ENCODE measurements around the gene SLC6A18. TPM values are rescaled to one million over a fixed set of nuclear protein-coding genes. Genes with fewer than 3 reads are reported as not detected.

The SLC6A18 gene
- polyA plus RNA-seq, 1 donor (not counting 4 experiments of a cell fraction or from before 2014, with no cell fraction given): not detected

- no peaks in the 10 kb centered on the region for H3K9me1 ChIP-seq (ENCODE audit: control insufficient read depth, extremely low read depth, insufficient read depth, low read length)
- FAIRE-seq: no peak
- TF ChIP-seq EZH2 (IDR thresholded peaks at IDR 0.05; ENCODE audit: low read length): no peak
- TF ChIP-seq CTCF (optimal IDR thresholded peaks at IDR 0.05 in 1 of 3, IDR thresholded peaks at IDR 0.05 in 1 of 3, conservative IDR thresholded peaks at IDR 0.05 in 1 of 3; ENCODE audit: extremely low read depth in 1 of 3, insufficient read depth in 2 of 3, low read length in 3 of 3): no peak
- dilution Hi-C loops (cut with MboI; ENCODE audit: extremely low pct_ligation_motif_present, low sequenced_read_pairs): no loop called here
- no peak overlapping the region for H3K4me2 ChIP-seq (ENCODE audit: control insufficient read depth, extremely low read depth, insufficient read depth, low read depth, low read length)
- H2AFZ ChIP-seq (ENCODE audit: control insufficient read depth, low read length): no peak overlapping the region
- no peak overlapping the region for H3K9ac ChIP-seq (ENCODE audit: control insufficient read depth, extremely low read depth, insufficient read depth, low read length)
- H3K27ac ChIP-seq (ENCODE audit: control insufficient read depth, insufficient read depth, low read length): no peak overlapping the region
- peaks cover 6% of the 10 kb centered on the region for H3K9me3 ChIP-seq (ENCODE audit: control insufficient read depth, low read depth, low read length)
- no peak for DNase-seq (ENCODE audit: low read depth, low spot score)
- no peaks in the 10 kb centered on the region for H3K4me1 ChIP-seq (ENCODE audit: control insufficient read depth, extremely low read depth, insufficient read depth, low read length)
- H4K20me1 ChIP-seq (ENCODE audit: control insufficient read depth, extremely low read depth, insufficient read depth, low read length): no peaks in the 10 kb centered on the region
- peaks cover 27% of the 10 kb centered on the region for H3K27me3 ChIP-seq (ENCODE audit: control insufficient read depth, extremely low read depth, insufficient read depth, low read length)
- no peaks in the 10 kb centered on the region for H3K79me2 ChIP-seq (ENCODE audit: control insufficient read depth, insufficient read depth, low read length)
- H3K36me3 ChIP-seq (ENCODE audit: control insufficient read depth in 2 of 2, extremely low read depth in 1 of 2, insufficient read depth in 2 of 2, low read length in 2 of 2): no peaks in the 10 kb centered on the region
- H3K4me3 ChIP-seq (ENCODE audit: control insufficient read depth in 2 of 3, extremely low read depth in 1 of 3, insufficient read depth in 2 of 3, low read depth in 1 of 3, low read length in 3 of 3): no peak overlapping the region
Observed at GRCh38 chr5:1292846-1293415, 67.8 kb downstream of the SLC6A18 start.

GRCh38 chr5:1293416-1294205 is 68.4 kb downstream of the SLC6A18 start:
- Histone ChIP-seq H3K36me3 (ENCODE audit: control insufficient read depth in 2 of 2, extremely low read depth in 1 of 2, insufficient read depth in 2 of 2, low read length in 2 of 2) (no peaks in the 10 kb centered on the region), H4K20me1 (ENCODE audit: control insufficient read depth, extremely low read depth, insufficient read depth, low read length) (no peaks in the 10 kb centered on the region), H3K4me3 (ENCODE audit: control insufficient read depth in 2 of 3, extremely low read depth in 1 of 3, insufficient read depth in 2 of 3, low read depth in 1 of 3, low read length in 3 of 3) (no peak overlapping the region), H3K27ac (ENCODE audit: control insufficient read depth, insufficient read depth, low read length) (no peak overlapping the region), H3K4me1 (ENCODE audit: control insufficient read depth, extremely low read depth, insufficient read depth, low read length) (no peaks in the 10 kb centered on the region), H3K9me1 (ENCODE audit: control insufficient read depth, extremely low read depth, insufficient read depth, low read length) (no peaks in the 10 kb centered on the region), H3K9ac (ENCODE audit: control insufficient read depth, extremely low read depth, insufficient read depth, low read length) (no peak overlapping the region), H2AFZ (ENCODE audit: control insufficient read depth, low read length) (no peak overlapping the region), H3K9me3 (ENCODE audit: control insufficient read depth, low read depth, low read length) (peaks cover 4% of the 10 kb centered on the region), H3K79me2 (ENCODE audit: control insufficient read depth, insufficient read depth, low read length) (no peaks in the 10 kb centered on the region), H3K27me3 (ENCODE audit: control insufficient read depth, extremely low read depth, insufficient read depth, low read length) (peaks cover 32% of the 10 kb centered on the region), H3K4me2 (ENCODE audit: control insufficient read depth, extremely low read depth, insufficient read depth, low read depth, low read length) (no peak overlapping the region)
- no peak for DNase-seq (ENCODE audit: low read depth, low spot score)
- dilution Hi-C loops (cut with MboI; ENCODE audit: extremely low pct_ligation_motif_present, low sequenced_read_pairs): no loop called here
- TF ChIP-seq EZH2 (IDR thresholded peaks at IDR 0.05; ENCODE audit: low read length) (no peak), CTCF (optimal IDR thresholded peaks at IDR 0.05 in 1 of 3, IDR thresholded peaks at IDR 0.05 in 1 of 3, conservative IDR thresholded peaks at IDR 0.05 in 1 of 3; ENCODE audit: extremely low read depth in 1 of 3, insufficient read depth in 2 of 3, low read length in 3 of 3) (no peak)
- no peak for FAIRE-seq
